Measurements from ENCODE around the gene DST.

Gene DST

GRCh38 chr6:56613247-56613851 lies 29.3 kb downstream of the DST start:
- Mint-ChIP-seq H3K4me1 (no peaks in the 10 kb centered on the region), H3K27me3 (peaks cover 5% of the 10 kb centered on the region), H3K9me3 (no peaks in the 10 kb centered on the region), H3K4me3 (no peak overlapping the region), H3K36me3 (no peaks in the 10 kb centered on the region), H3K27ac (no peak overlapping the region)

GRCh38 chr6:56608332-56608731 lies 34.4 kb downstream of the DST start:
- H3K27me3 Mint-ChIP-seq, result peaks cover 6% of the 10 kb centered on the region
- no peak overlapping the region for H3K27ac Mint-ChIP-seq
- no peaks in the 10 kb centered on the region for H3K9me3 Mint-ChIP-seq
- H3K4me3 Mint-ChIP-seq, result no peak overlapping the region
- peaks cover 3% of the 10 kb centered on the region for H3K4me1 Mint-ChIP-seq
- no peaks in the 10 kb centered on the region for H3K36me3 Mint-ChIP-seq

GRCh38 chr6:56607111-56607752 lies 35.5 kb downstream of the DST start:
- peaks cover 6% of the 10 kb centered on the region for H3K27me3 Mint-ChIP-seq
- H3K27ac Mint-ChIP-seq, result no peak overlapping the region
- no peak overlapping the region for H3K4me3 Mint-ChIP-seq
- H3K36me3 Mint-ChIP-seq, result no peaks in the 10 kb centered on the region
- peaks cover 3% of the 10 kb centered on the region for H3K4me1 Mint-ChIP-seq
- H3K9me3 Mint-ChIP-seq, result no peaks in the 10 kb centered on the region

GRCh38 chr6:56605435-56605834 lies 37.3 kb downstream of the DST start:
- H3K36me3 Mint-ChIP-seq, result no peaks in the 10 kb centered on the region
- H3K4me3 Mint-ChIP-seq, result no peak overlapping the region
- H3K27ac Mint-ChIP-seq, result no peak overlapping the region
- peaks cover 3% of the 10 kb centered on the region for H3K4me1 Mint-ChIP-seq
- H3K9me3 Mint-ChIP-seq, result no peaks in the 10 kb centered on the region
- H3K27me3 Mint-ChIP-seq, result peaks cover 6% of the 10 kb centered on the region

GRCh38 chr6:56604186-56604585 lies 38.5 kb downstream of the DST start:
- Mint-ChIP-seq H3K4me1 (peaks cover 3% of the 10 kb centered on the region), H3K9me3 (no peaks in the 10 kb centered on the region), H3K27me3 (peaks cover 9% of the 10 kb centered on the region), H3K4me3 (no peak overlapping the region), H3K27ac (no peak overlapping the region), H3K36me3 (no peaks in the 10 kb centered on the region)

- Mint-ChIP-seq H3K27me3 (peaks cover 8% of the 10 kb centered on the region), H3K4me3 (no peak overlapping the region), H3K4me1 (peaks cover 3% of the 10 kb centered on the region), H3K36me3 (no peaks in the 10 kb centered on the region), H3K27ac (no peak overlapping the region), H3K9me3 (no peaks in the 10 kb centered on the region)
Observed at GRCh38 chr6:56601390-56601789, 41.3 kb downstream of the DST start.

- Mint-ChIP-seq H3K27ac (peak overlapping the region; percentile 31), H3K9me3 (no peaks in the 10 kb centered on the region), H3K36me3 (no peaks in the 10 kb centered on the region), H3K4me1 (peaks cover 34% of the 10 kb centered on the region), H3K4me3 (no peak overlapping the region), H3K27me3 (peaks cover 4% of the 10 kb centered on the region)
Observed at GRCh38 chr6:56595490-56596122, 47.1 kb downstream of the DST start.

- H3K36me3 Mint-ChIP-seq, result no peaks in the 10 kb centered on the region
- H3K4me3 Mint-ChIP-seq, result no peak overlapping the region
- peaks cover 34% of the 10 kb centered on the region for H3K4me1 Mint-ChIP-seq
- H3K27me3 Mint-ChIP-seq, result peaks cover 2% of the 10 kb centered on the region
- H3K27ac Mint-ChIP-seq, result no peak overlapping the region
- H3K9me3 Mint-ChIP-seq, result no peaks in the 10 kb centered on the region
Observed at GRCh38 chr6:56594699-56595098, 48.0 kb downstream of the DST start.

- Mint-ChIP-seq H3K27me3 (peaks cover 1% of the 10 kb centered on the region), H3K27ac (peak overlapping the region; percentile 77), H3K4me1 (peaks cover 34% of the 10 kb centered on the region), H3K4me3 (no peak overlapping the region), H3K36me3 (no peaks in the 10 kb centered on the region), H3K9me3 (no peaks in the 10 kb centered on the region)
Observed at GRCh38 chr6:56593801-56594318, 48.8 kb downstream of the DST start.

GRCh38 chr6:56582236-56582635 lies 60.5 kb downstream of the DST start:
- no peak overlapping the region for H3K27ac Mint-ChIP-seq
- no peak overlapping the region for H3K4me3 Mint-ChIP-seq
- no peaks in the 10 kb centered on the region for H3K36me3 Mint-ChIP-seq
- H3K9me3 Mint-ChIP-seq, result no peaks in the 10 kb centered on the region
- no peaks in the 10 kb centered on the region for H3K4me1 Mint-ChIP-seq
- no peaks in the 10 kb centered on the region for H3K27me3 Mint-ChIP-seq

- H3K4me1 Mint-ChIP-seq, result no peaks in the 10 kb centered on the region
- H3K9me3 Mint-ChIP-seq, result no peaks in the 10 kb centered on the region
- H3K27me3 Mint-ChIP-seq, result no peaks in the 10 kb centered on the region
- no peaks in the 10 kb centered on the region for H3K36me3 Mint-ChIP-seq
- no peak overlapping the region for H3K4me3 Mint-ChIP-seq
- no peak overlapping the region for H3K27ac Mint-ChIP-seq
Observed at GRCh38 chr6:56581296-56581925, 61.3 kb downstream of the DST start.

GRCh38 chr6:56580271-56580670 lies 62.4 kb downstream of the DST start:
- no peaks in the 10 kb centered on the region for H3K9me3 Mint-ChIP-seq
- no peak overlapping the region for H3K27ac Mint-ChIP-seq
- H3K36me3 Mint-ChIP-seq, result no peaks in the 10 kb centered on the region
- peaks cover 2% of the 10 kb centered on the region for H3K27me3 Mint-ChIP-seq
- no peaks in the 10 kb centered on the region for H3K4me1 Mint-ChIP-seq
- no peak overlapping the region for H3K4me3 Mint-ChIP-seq

GRCh38 chr6:56579155-56579851 lies 63.4 kb downstream of the DST start:
- H3K36me3 Mint-ChIP-seq, result no peaks in the 10 kb centered on the region
- no peaks in the 10 kb centered on the region for H3K4me1 Mint-ChIP-seq
- no peak overlapping the region for H3K4me3 Mint-ChIP-seq
- no peaks in the 10 kb centered on the region for H3K9me3 Mint-ChIP-seq
- H3K27me3 Mint-ChIP-seq, result peaks cover 2% of the 10 kb centered on the region
- H3K27ac Mint-ChIP-seq, result no peak overlapping the region

GRCh38 chr6:56575736-56576135 lies 67.0 kb downstream of the DST start:
- Mint-ChIP-seq H3K27me3 (peaks cover 2% of the 10 kb centered on the region), H3K4me3 (no peak overlapping the region), H3K9me3 (no peaks in the 10 kb centered on the region), H3K27ac (no peak overlapping the region), H3K4me1 (no peaks in the 10 kb centered on the region), H3K36me3 (no peaks in the 10 kb centered on the region)

- H3K9me3 Mint-ChIP-seq, result no peaks in the 10 kb centered on the region
- no peak overlapping the region for H3K27ac Mint-ChIP-seq
- H3K36me3 Mint-ChIP-seq, result no peaks in the 10 kb centered on the region
- H3K27me3 Mint-ChIP-seq, result peaks cover 2% of the 10 kb centered on the region
- H3K4me3 Mint-ChIP-seq, result no peak overlapping the region
- H3K4me1 Mint-ChIP-seq, result no peaks in the 10 kb centered on the region
Observed at GRCh38 chr6:56574292-56574691, 68.4 kb downstream of the DST start.
